SKM-1 treated with dmso at 0.1 percent for 144 hours (cell line): ENCODE data around the gene PI3.

Source experiments
- DNase-seq: peaks from one replicate; lab custom pipeline; 2025; ENCODE audit not compliant: unreplicated experiment; lab: John Stamatoyannopoulos, UW

Gene PI3

GRCh38 chr20:45183084-45183483 lies 8.4 kb downstream of the PI3 start:
- no peak for DNase-seq

- DNase-seq, result no peak
These were observed 13.0 kb downstream of the PI3 start for GRCh38 chr20:45187693-45188092.

GRCh38 chr20:45189067-45189609 lies 14.4 kb downstream of the PI3 start:
- DNase-seq, result no peak

- no peak for DNase-seq
These were observed 15.2 kb downstream of the PI3 start for GRCh38 chr20:45189861-45190260.

GRCh38 chr20:45191926-45192325 lies 17.2 kb downstream of the PI3 start:
- DNase-seq, result no peak

GRCh38 chr20:45193331-45193730 lies 18.6 kb downstream of the PI3 start:
- no peak for DNase-seq

- DNase-seq, result no peak
These were observed 32.0 kb downstream of the PI3 start, which contains the start of gene SEMG1 for GRCh38 chr20:45206725-45207124. Gene SEMG1 (plus strand): TSS chr20:45207033. CDS start chr20:45207054, 21 bp downstream.

GRCh38 chr20:45209924-45210323 lies 35.2 kb downstream of the PI3 start:
- DNase-seq, result no peak

- DNase-seq, result no peak
These were observed 37.1 kb downstream of the PI3 start for GRCh38 chr20:45211569-45212474.

- DNase-seq, result no peak
These were observed 38.1 kb downstream of the PI3 start for GRCh38 chr20:45212836-45213235.

- no peak for DNase-seq
These were observed 43.4 kb downstream of the PI3 start for GRCh38 chr20:45218124-45218523.

GRCh38 chr20:45218636-45219035 lies 43.9 kb downstream of the PI3 start:
- no peak for DNase-seq

- DNase-seq, result no peak
These were observed 46.4 kb downstream of the PI3 start, which contains the start of gene SEMG2 for GRCh38 chr20:45221076-45221475. Gene SEMG2 (plus strand): TSS chr20:45221373. CDS start chr20:45221390, 17 bp downstream.

GRCh38 chr20:45223136-45223535 lies 48.4 kb downstream of the PI3 start:
- DNase-seq, result no peak
